Uterus (tissue), 4 donors: ENCODE measurements around the gene GPN2. TPM values are rescaled to one million over a fixed set of nuclear protein-coding genes. Genes with fewer than 3 reads are reported as not detected.
A peak's percentile ranks its signal among the peaks of the same experiment; 100 is the strongest.
"Not testable (repeated sequence)": the region's sequence is repeated elsewhere in the genome, so short reads cannot be mapped to it uniquely, and the experiment has no call there.

ENCODE experiments used
- DNase-seq, 2 donors: peaks; one replicate each; pipeline ENCODE4 v3.0.0-alpha.2; 2019 to 2020
- H3K27ac ChIP-seq, 2 donors: fragments of 200-600 bp; sonication (generic); 1 replicate in 1 of 2; 2 replicates in 1 of 2; pipeline ENCODE4 v1.5.1; 2016 to 2018
- H3K27me3 ChIP-seq, 2 donors: fragments of 200-600 bp; sonication (generic); one replicate each; pipeline ENCODE4 v1.5.1; 2018 to 2019; ENCODE audit warnings: control low read depth in 1 of 2
- H3K36me3 ChIP-seq, 2 donors: fragments of 200-600 bp; sonication (generic); one replicate each; pipeline ENCODE4 v1.5.1; 2019; ENCODE audit warnings: control low read depth in 1 of 2
- H3K4me1 ChIP-seq, 2 donors: fragments of 200-600 bp; sonication (generic); one replicate each; pipeline ENCODE4 v1.5.1; 2018 to 2019; ENCODE audit warnings: control low read depth in 1 of 2
- H3K4me3 ChIP-seq, 2 donors: fragments of 200-600 bp; sonication (generic); 1 replicate in 1 of 2; 2 replicates in 1 of 2; pipeline ENCODE4 v1.5.1; 2018 to 2019; ENCODE audit warnings: mild to moderate bottlenecking in 1 of 2
- H3K9me3 ChIP-seq, 2 donors: fragments of 200-600 bp; sonication (generic); one replicate each; pipeline ENCODE4 v1.5.1; 2019; ENCODE audit warnings: control low read depth in 1 of 2
- CTCF ChIP-seq, 4 experiments: fragments of 200-600 bp in 2 of 4; fragments of 450-650 bp in 2 of 4; sonication (generic) in 2 of 4; IDR thresholded peaks; one replicate each; pipeline ENCODE4 v1.5.1; 2016 to 2019; ENCODE audit warnings: antibody characterized with exemption in 4 of 4, mild to moderate bottlenecking in 2 of 4, moderate library complexity in 1 of 4
- POLR2A ChIP-seq, 2 donors: fragments of 450-650 bp; IDR thresholded peaks; one replicate each; pipeline ENCODE4 v1.6.1; 2016; ENCODE audit warnings: antibody characterized with exemption in 2 of 2, mild to moderate bottlenecking in 1 of 2, moderate library complexity in 1 of 2
- intact Hi-C: fragments of 100-400 bp; cut with DNase I; formaldehyde crosslinking; loops from one replicate; pipeline ENCODE4 v1.15.1; 2023; ENCODE audit warnings: low total_unique reads
- total RNA-seq, 4 donors: library from RNA; depleted of rRNA in 3 of 4; stranded (reverse); fragments of >200 nt in 3 of 4; gene quantifications; one replicate each; pipeline versions ENCODE4 v1.1.0 to v1.2.4, GENCODE V29; 2014 to 2023
- donor health status: DM: yes; HTN: yes; CAD: no.

Gene GPN2
- total RNA-seq, 4 donors from 2014 or later: 3.5 to 21.7 (median 11.4) TPM

- TF ChIP-seq CTCF (IDR thresholded peaks at IDR 0.05) (no peak), POLR2A (IDR thresholded peaks at IDR 0.05) (no peak)
- no peaks in the 10 kb centered on the region for H3K36me3 ChIP-seq
- H3K27ac ChIP-seq: no peak overlapping the region
- no peaks in the 10 kb centered on the region for H3K27me3 ChIP-seq
- H3K4me3 ChIP-seq: no peak overlapping the region
- no peak for DNase-seq
- H3K4me1 ChIP-seq: no peaks in the 10 kb centered on the region
- intact Hi-C loops: loop anchor here (10.0 kb wide), 1 partner anchor 63 kb away; no protein-coding TSS in a partner anchor
- H3K9me3 ChIP-seq: no peaks in the 10 kb centered on the region
Measured at GRCh38 chr1:26877326-26877725, 12.8 kb downstream of the GPN2 start.

- TF ChIP-seq CTCF (IDR thresholded peaks at IDR 0.05): no peak
- no peak for TF ChIP-seq POLR2A (IDR thresholded peaks at IDR 0.05)
- no peaks in the 10 kb centered on the region for H3K27me3 ChIP-seq
- H3K4me1 ChIP-seq: no peaks in the 10 kb centered on the region
- H3K36me3 ChIP-seq: no peaks in the 10 kb centered on the region
- no peaks in the 10 kb centered on the region for H3K9me3 ChIP-seq
- intact Hi-C loops: loop anchor here (10.0 kb wide), 1 partner anchor 60 kb away; no protein-coding TSS in a partner anchor
- H3K27ac ChIP-seq: no peak overlapping the region
- no peak for DNase-seq
- H3K4me3 ChIP-seq: no peak overlapping the region
Measured at GRCh38 chr1:26874896-26875295, 15.2 kb downstream of the GPN2 start.

- H3K27ac ChIP-seq, H3K4me1 ChIP-seq, H3K27me3 ChIP-seq, H3K4me3 ChIP-seq, H3K36me3 ChIP-seq, H3K9me3 ChIP-seq, DNase-seq: not testable (repeated sequence)
- intact Hi-C loops: loop anchor here (10.0 kb wide), 1 partner anchor 58 kb away; no protein-coding TSS in a partner anchor
Measured at GRCh38 chr1:26873097-26873496, 17.0 kb downstream of the GPN2 start.

GRCh38 chr1:26864610-26865480 lies 25.2 kb downstream of the GPN2 start:
- H3K27ac ChIP-seq: peak overlapping the region; percentile 96 to 99
- TF ChIP-seq POLR2A (IDR thresholded peaks at IDR 0.05): peak; percentile 68 to 92
- peak in 2 of 4 experiments; percentile 20 to 23 for TF ChIP-seq CTCF (IDR thresholded peaks at IDR 0.05)
- intact Hi-C loops: no loop called here
- peak; percentile 98 for DNase-seq
- no peaks in the 10 kb centered on the region for H3K36me3 ChIP-seq
- H3K9me3 ChIP-seq: no peaks in the 10 kb centered on the region
- peak overlapping the region; percentile 42 to 47 for H3K4me3 ChIP-seq
- no peaks in the 10 kb centered on the region for H3K27me3 ChIP-seq
- H3K4me1 ChIP-seq: no peaks in the 10 kb centered on the region

GRCh38 chr1:26863685-26864077 lies 26.4 kb downstream of the GPN2 start:
- TF ChIP-seq CTCF (IDR thresholded peaks at IDR 0.05): no peak
- no peak for TF ChIP-seq POLR2A (IDR thresholded peaks at IDR 0.05)
- DNase-seq: no peak
- H3K4me3 ChIP-seq: no peak overlapping the region
- H3K36me3 ChIP-seq: no peaks in the 10 kb centered on the region
- H3K4me1 ChIP-seq: no peaks in the 10 kb centered on the region
- H3K27ac ChIP-seq: no peak overlapping the region
- H3K27me3 ChIP-seq: no peaks in the 10 kb centered on the region
- H3K9me3 ChIP-seq: no peaks in the 10 kb centered on the region
- intact Hi-C loops: no loop called here
